AG04449 (cell line): ENCODE data around the gene USP12.
A peak's percentile ranks its signal among the peaks of the same experiment; 100 is the strongest.

Experiments
- CTCF ChIA-PET: fragments of 350-600 bp; formaldehyde crosslinking; extraction: SDS; loops from one replicate; lab custom pipeline; 2021; ENCODE audit warnings: antibody characterized with exemption; lab: Yijun Ruan, JAX
- POLR2A ChIA-PET: fragments of 400-600, 350-600 bp; formaldehyde crosslinking; extraction: SDS; loops from one replicate; lab custom pipeline; 2020; ENCODE audit warnings: antibody characterized with exemption, inconsistent platforms; lab: Yijun Ruan, JAX
- DNase-seq: peaks from one replicate; pipeline ENCODE4 v3.0.0-alpha.2; 2010; ENCODE audit warnings: low read depth, low spot score
- H3K4me3 ChIP-seq: 2 replicates; pipeline ENCODE4 v1.5.1; 2011; ENCODE audit warnings: low read depth, mild to moderate bottlenecking, control low read depth, low read length
- CTCF ChIP-seq: IDR thresholded peaks from one replicate; pipeline ENCODE4 v1.5.1; 2011; ENCODE audit warnings: mild to moderate bottlenecking, moderate library complexity, low read length, control low read depth, inconsistent platforms; ENCODE audit not compliant: insufficient read depth; ENCODE audit errors: missing control alignments

USP12 gene

GRCh38 chr13:27176470-27177410 is 5.1 kb upstream of the USP12 start:
- TF ChIP-seq CTCF, result no peak
- DNase-seq, result no peak
- POLR2A ChIA-PET, result no interaction called here
- H3K4me3 ChIP-seq, result no peak overlapping the region
- CTCF ChIA-PET, result no interaction called here

GRCh38 chr13:27174766-27175455 is 3.3 kb upstream of the USP12 start:
- no peak for TF ChIP-seq CTCF
- no peak for DNase-seq
- CTCF ChIA-PET, result interaction anchor here (1.0 kb wide), 1 partner anchor 190 kb away, joined by 4 read pairs; no protein-coding TSS in a partner anchor
- H3K4me3 ChIP-seq, result no peak overlapping the region
- POLR2A ChIA-PET, result interaction anchor here (0.7 to 1.4 kb wide), 2 partner anchors 78 to 110 kb away, joined by 3 read pairs; no protein-coding TSS in a partner anchor

GRCh38 chr13:27172495-27172842 is 858 bp upstream of the USP12 start:
- TF ChIP-seq CTCF, result no peak
- peak overlapping the region; percentile 74 for H3K4me3 ChIP-seq
- DNase-seq, result no peak
- POLR2A ChIA-PET, result interaction anchor here (1.2 kb wide), 1 partner anchor 11 kb away, joined by 4 read pairs; no protein-coding TSS in a partner anchor
- CTCF ChIA-PET, result interaction anchor here (0.9 to 1.5 kb wide), 4 partner anchors 12 to 187 kb away, joined by 3 to 7 read pairs (median 4); no protein-coding TSS in a partner anchor

- POLR2A ChIA-PET, result interaction anchor here (1.2 kb wide), 1 partner anchor 12 kb away, joined by 4 read pairs; no protein-coding TSS in a partner anchor
- H3K4me3 ChIP-seq, result peak overlapping the region; percentile 74
- TF ChIP-seq CTCF, result peak; percentile 32
- CTCF ChIA-PET, result interaction anchor here (0.9 to 1.5 kb wide), 4 partner anchors 13 to 187 kb away, joined by 3 to 7 read pairs (median 4); no protein-coding TSS in a partner anchor
- DNase-seq, result no peak
Observed at GRCh38 chr13:27171827-27172494, 350 bp upstream of the USP12 start.

GRCh38 chr13:27170516-27171243 is 931 bp downstream of the USP12 start:
- ChIA-PET CTCF (interaction anchor here (0.6 to 2.2 kb wide), 8 partner anchors 11 to 188 kb away, joined by 3 to 13 read pairs (median 3); no protein-coding TSS in a partner anchor), POLR2A (interaction anchor here (0.6 to 1.3 kb wide), 4 partner anchors 12 to 116 kb away, joined by 3 to 7 read pairs (median 3); partner anchors contain the start of gene RASL11A)
- DNase-seq, result no peak
- peak overlapping the region; percentile 74 for H3K4me3 ChIP-seq
- TF ChIP-seq CTCF, result no peak
